Measurements from ENCODE around the gene LRRK2.

DNA sequence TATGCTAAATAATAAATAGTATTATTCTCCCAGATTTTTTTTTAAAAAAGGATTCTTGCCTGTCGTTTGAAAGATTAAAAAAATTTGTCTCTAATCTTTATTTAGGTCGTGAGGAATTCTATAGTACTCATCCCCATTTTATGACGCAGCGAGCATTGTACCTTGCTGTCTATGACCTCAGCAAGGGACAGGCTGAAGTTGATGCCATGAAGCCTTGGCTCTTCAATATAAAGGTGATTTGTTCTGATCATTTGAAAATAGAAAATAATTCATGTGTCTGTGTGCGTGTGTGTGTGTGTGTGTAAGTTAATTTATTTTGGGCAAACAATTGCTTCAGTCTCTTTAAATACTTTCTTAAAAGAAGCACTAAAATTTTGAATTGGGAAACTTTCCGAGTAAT lies 84.2 kb downstream of the LRRK2 start:
- TF ChIP-seq, protein P1, sequence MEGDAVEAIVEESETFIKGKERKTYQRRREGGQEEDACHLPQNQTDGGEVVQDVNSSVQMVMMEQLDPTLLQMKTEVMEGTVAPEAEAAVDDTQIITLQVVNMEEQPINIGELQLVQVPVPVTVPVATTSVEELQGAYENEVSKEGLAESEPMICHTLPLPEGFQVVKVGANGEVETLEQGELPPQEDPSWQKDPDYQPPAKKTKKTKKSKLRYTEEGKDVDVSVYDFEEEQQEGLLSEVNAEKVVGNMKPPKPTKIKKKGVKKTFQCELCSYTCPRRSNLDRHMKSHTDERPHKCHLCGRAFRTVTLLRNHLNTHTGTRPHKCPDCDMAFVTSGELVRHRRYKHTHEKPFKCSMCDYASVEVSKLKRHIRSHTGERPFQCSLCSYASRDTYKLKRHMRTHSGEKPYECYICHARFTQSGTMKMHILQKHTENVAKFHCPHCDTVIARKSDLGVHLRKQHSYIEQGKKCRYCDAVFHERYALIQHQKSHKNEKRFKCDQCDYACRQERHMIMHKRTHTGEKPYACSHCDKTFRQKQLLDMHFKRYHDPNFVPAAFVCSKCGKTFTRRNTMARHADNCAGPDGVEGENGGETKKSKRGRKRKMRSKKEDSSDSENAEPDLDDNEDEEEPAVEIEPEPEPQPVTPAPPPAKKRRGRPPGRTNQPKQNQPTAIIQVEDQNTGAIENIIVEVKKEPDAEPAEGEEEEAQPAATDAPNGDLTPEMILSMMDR (IDR thresholded peaks at IDR 0.05; ENCODE audit: low read depth, low read length, poor library complexity, severe bottlenecking), result no peak
- no peak for TF ChIP-seq EZH2phosphoT487 (IDR thresholded peaks at IDR 0.05; ENCODE audit: borderline replicate concordance, low read length)
